GM13977 (cell line): ENCODE data around the gene LRP1-AS.

Source experiments
- DNase-seq: peaks from one replicate; pipeline ENCODE4 v3.0.0; 2012; ENCODE audit warnings: low spot score
- in situ Hi-C: fragments of 300-500 bp; cut with MboI; formaldehyde crosslinking; loops from one replicate; pipeline ENCODE4 v1.12.0; 2022; ENCODE audit warnings: low sequenced_read_pairs, low pct_unique_long_range_greater_than_20kb, mixed read lengths, inconsistent platforms; ENCODE audit not compliant: unreplicated experiment
- TF ChIP-seq, protein P1 (sequence below): IDR thresholded peaks from 2 replicates; pipeline ENCODE4 v1.5.1; 2012; ENCODE audit warnings: mild to moderate bottlenecking, control low read depth; ENCODE audit not compliant: insufficient read depth; ENCODE audit errors: extremely low read depth, missing control alignments

Gene LRP1-AS

DNA sequence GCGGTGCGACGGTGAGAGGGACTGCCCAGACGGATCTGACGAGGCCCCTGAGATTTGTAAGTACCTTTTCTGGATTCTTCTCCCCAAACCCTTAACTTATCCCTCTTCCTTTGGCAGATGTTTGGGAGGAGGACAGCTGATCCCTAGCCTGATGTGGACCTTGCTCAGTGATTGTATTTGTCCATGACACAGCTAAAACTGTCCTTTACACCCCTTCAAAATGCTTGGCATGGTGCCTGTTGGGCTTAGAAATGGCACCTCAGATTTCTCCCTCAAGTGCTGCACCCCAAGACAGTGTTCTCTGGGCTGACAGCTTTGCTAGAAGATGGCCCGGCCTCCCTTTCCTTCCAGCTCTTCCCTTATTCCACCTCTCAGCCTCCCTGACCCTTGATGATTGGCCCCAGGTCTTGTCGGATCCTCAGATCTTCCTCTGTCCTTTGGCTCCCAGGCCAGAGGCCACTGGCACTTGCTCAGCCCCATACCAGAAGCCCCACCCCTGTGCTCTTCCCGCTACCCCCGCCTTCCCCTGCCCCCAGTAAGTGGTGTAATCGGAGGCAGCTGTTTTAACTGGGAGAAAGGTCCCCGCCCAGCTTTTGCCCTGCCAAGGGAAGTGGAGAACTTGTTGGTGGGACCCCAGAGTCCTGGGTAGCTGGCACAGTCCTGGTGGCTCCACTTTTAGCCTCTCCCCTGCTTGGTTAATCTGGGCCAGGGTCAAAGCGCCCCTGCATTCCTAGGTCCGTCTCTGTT is 8.7 kb downstream of the LRP1-AS start:
- in situ Hi-C loops = no loop called here
- TF ChIP-seq, protein P1, sequence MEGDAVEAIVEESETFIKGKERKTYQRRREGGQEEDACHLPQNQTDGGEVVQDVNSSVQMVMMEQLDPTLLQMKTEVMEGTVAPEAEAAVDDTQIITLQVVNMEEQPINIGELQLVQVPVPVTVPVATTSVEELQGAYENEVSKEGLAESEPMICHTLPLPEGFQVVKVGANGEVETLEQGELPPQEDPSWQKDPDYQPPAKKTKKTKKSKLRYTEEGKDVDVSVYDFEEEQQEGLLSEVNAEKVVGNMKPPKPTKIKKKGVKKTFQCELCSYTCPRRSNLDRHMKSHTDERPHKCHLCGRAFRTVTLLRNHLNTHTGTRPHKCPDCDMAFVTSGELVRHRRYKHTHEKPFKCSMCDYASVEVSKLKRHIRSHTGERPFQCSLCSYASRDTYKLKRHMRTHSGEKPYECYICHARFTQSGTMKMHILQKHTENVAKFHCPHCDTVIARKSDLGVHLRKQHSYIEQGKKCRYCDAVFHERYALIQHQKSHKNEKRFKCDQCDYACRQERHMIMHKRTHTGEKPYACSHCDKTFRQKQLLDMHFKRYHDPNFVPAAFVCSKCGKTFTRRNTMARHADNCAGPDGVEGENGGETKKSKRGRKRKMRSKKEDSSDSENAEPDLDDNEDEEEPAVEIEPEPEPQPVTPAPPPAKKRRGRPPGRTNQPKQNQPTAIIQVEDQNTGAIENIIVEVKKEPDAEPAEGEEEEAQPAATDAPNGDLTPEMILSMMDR = no peak
- no peak for DNase-seq

DNA sequence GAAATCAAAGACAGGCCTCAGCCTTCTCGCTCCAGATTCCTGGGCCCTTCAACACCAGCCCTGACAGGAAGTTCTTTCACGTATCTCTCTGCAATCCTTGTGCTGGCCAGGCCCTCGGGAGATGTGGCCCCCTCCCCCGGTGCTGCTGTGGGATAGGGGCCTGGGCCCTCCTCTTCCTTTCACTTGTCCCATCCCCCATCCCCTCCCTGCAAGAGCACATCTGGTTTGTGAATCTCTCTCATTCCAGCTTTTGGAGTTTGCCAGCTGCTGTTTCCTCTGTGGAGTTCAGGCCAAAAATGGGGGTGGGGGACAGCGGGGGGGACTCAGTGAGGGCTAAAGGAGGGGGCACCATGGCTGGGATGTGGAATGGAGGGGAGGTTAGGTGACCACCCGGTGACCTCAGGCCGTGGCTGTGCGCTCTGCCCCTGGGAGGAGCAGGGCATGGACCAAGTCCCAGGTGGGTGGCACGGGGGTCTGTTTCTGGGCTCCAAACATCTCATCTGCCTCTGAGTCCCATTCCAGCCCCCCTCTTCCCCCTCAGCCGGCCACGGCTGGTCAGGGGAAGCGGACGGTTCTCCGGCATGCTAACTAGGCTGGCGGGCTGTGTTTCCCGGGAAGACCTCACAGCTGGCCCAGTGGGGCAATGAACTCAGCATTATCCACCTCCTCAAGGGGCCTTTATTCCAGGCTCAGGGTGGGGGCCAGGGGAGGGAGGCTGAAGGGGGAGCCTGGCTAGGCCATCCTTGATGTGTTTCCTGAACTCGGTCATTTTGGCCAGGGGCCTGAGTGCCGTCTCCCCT is 11.7 kb downstream of the LRP1-AS start:
- no peak for DNase-seq
- in situ Hi-C loops = no loop called here
- TF ChIP-seq, protein P1 = no peak

DNA sequence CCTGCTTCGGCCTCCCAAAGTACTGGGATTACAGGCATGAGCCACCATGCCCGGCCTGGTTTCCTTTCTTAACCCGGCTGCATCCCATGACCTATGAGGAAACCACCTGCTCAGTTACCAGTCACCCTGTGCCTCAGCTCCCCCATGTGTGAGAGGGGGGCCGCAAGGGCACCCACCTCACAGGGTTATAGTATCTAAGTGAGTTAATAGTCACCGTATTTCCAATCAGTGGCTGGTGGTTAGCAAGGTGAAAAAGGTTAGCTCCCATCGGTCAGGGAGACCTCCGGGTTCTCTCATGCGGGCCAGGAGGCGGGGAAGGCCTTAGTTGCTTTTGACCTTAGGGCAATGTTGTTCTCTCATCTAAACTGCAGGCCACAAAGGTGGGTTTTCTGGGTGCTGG is 12.5 kb downstream of the LRP1-AS start:
- DNase-seq = no peak
- in situ Hi-C loops = no loop called here
- TF ChIP-seq, protein P1 = no peak

DNA sequence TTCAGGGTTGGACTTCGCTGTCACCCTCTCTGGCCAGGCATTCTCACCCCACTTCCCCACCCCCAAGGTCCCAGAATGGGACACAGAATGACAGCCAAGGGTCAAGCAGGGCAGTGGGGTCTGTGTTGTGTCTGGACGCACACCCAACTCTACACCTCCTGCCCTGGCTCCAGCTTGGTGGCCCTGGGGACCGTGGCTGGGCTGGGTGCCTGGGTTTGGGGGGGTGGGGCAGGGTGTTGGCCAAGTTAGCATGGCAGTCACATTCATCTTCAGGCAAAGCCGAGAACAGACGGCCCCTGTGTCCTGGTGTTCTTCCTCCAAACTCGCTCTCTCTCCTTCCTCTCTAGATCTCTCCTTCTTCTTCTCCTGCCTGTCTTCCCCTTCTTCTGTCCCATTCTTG is 13.5 kb downstream of the LRP1-AS start:
- TF ChIP-seq, protein P1 = no peak
- no peak for DNase-seq
- in situ Hi-C loops = no loop called here

DNA sequence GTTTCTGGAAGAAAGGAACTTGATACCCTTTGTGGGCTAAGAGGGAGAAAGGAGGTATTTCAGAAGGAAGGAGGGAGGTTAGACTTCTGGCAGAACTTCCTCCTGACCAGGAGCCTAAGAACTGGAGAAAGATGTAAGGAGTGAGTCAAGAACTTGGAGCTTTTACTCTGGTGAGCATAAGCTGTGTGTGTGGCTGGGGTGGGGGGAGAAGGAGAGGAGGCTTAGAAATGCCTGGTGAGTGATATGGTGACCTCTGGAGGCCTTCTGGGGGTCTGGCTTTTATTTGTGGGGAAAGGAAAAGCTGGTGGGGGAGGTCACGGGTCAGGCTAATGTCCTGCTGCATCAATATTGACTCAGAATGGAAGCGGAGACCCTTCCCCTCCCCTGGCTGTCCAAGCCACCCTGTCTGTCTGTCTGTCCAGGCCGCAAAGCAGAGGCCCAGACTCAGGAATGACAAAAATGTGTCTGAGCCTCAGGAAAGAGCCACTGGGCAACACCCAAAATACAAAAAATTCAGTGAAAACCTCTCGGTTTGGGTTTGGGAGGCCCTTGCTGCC is 14.3 kb downstream of the LRP1-AS start:
- no peak for DNase-seq
- in situ Hi-C loops = no loop called here
- TF ChIP-seq, protein P1 = no peak

DNA sequence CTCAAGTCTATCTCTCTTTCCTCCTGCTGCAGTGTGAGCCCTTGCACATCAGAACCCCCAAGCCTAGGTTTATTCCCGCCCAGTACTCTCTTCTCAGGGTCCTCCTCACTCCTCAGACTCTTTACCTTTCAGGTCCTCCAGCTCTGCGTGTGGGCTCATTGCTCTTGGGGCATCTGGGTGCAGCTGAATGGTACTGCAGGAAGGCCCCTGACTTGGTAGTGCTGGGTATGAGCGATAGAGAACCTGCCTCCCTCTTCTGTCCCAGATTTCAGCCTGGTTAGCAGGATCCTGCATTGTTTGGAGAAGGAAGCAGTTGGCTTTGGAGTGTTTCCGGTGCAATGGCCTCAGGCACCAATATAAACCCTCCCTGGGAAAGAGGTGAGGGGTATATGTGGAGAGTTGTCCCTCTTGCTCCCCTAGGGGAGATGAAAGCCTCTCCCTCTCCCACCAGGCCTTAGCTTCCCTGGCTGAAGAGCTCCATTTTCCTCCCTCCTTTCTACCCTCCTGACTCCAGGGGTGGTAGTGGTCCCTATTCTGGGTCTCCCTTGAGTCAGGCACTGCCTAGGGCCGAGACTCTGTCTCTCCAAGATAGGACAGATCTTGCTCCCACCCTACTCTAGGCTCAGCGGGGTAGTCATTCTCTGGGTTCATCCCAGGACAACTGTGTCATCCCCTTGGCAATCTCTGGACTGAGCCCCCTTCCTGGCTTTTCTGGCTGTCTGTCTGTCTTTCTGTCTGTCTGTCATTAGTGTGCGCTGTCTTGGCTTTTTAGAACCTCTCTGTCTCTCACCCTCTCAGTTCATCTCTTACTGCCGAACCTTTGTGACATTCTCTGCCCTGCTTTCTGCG is 15.3 kb downstream of the LRP1-AS start:
- no peak for DNase-seq
- TF ChIP-seq, protein P1 = no peak
- in situ Hi-C loops = no loop called here
